GM21737 (cell line): ENCODE measurements around the gene GUCD1.
"Not testable (repeated sequence)": the region's sequence is repeated elsewhere in the genome, so short reads cannot be mapped to it uniquely, and the experiment has no call there.

Experiments used
- ATAC-seq: cut with Tn5 transposase; IDR thresholded peaks from one replicate; pipeline ENCODE4 v1.9.1; 2021; ENCODE audit warnings: mild to moderate bottlenecking, moderate library complexity; ENCODE audit not compliant: unreplicated experiment

The GUCD1 gene

DNA sequence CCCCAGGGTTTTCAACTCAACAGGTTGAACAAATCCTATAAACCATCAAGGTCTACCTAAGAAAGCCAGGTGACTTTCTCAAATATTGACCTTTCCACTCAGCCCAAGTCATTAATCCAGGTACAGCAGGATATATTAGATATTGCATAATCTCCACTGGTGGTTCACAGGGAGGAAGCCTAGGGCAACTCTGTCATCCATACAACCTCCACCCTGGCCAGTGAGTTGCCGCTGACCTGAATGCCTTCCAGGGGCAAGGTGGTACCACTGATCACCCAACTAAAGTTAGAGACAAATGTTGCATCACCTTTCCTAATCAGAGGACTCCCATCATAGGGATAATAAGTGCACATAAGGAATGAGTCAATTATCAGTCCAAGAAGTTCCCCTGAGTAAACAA lies 22.9 kb downstream of the GUCD1 start:
- no peak for ATAC-seq

DNA sequence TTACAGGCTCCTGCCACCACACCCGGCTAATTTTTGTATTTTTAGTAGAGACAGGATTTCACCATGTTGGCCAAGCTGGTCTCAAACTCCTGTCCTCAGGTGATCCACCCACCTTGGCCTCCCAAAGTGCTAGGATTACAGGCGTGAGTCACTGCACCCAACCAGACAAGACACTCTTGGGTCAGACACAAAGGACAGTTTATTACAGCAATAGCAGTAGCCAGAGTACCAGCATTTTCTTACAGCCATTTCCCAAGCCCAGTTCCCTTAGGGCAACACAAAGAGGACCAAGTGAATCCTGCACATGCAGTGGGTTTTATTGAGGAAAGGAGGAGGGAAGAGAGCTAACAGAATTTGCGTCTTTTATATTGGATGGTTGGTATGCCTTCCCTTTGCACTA lies 24.0 kb downstream of the GUCD1 start:
- not testable (repeated sequence) for ATAC-seq

DNA sequence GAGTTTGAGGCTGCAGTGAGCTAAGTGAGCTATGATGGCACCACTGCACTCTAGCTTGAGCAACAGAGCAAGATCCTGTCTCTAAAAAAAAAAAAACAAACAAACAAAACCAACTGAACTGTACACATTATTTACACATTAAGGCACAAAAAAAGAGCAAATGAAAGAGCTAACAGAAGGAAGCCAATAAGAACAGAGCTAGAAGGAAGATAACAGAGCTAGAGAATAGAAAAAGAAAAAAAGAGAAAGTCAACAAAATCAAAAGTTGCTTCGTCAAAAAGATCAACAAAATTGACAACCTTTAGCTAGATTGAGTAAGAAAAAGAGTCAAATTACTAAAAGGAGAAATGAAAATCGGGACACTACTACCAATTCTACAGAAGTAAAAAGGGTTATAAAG lies 25.0 kb downstream of the GUCD1 start:
- no peak for ATAC-seq

DNA sequence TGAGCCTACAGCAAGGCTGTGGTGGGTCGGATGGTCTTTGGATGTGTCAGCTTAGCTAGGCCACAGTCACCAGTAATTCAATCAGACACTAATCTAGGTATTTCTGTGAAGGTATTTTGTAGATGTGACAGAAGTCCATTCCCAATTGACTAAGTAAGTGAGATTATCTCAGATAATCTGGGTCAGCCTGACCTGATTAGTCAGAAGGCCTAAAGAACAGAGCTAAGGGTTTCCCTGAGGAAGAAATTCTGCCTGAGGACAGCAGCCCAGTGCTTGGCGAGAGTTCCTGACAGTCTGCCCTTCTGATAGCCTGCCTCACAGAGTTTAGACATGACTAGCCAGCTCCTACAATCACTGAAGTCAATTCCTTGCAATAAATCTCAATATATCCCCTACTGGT lies 28.7 kb downstream of the GUCD1 start:
- no peak for ATAC-seq

DNA sequence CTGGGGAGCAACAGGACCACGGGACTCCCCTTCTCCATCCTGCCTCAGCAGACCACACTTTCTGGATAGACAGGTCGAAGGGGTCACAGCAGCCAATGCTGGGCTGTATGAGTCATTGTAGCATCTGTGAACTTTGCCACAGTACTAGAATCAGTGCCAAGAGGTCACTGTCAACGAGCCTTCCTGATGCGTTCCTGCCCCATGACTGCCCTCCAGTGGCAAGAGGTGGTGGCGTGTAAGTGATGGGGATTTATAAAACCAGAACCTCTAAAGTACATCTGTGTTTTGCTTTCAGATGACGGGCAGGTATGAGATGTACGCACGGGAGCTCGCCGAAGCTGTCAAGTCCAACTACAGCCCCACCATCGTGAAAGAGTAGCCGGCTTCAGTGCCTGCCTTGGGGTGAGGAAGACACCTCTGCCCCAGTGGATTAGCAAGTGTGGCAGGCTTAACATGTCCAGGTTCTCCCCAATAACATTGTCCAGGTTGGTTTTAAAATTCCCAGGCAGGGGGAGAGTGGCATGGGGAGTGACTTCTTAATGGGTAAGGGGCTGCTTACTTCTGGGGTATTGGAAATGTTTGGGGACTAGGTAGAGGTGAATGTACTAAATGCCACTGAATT lies 29.4 kb downstream of the GUCD1 start:
- ATAC-seq: peak; percentile 67

DNA sequence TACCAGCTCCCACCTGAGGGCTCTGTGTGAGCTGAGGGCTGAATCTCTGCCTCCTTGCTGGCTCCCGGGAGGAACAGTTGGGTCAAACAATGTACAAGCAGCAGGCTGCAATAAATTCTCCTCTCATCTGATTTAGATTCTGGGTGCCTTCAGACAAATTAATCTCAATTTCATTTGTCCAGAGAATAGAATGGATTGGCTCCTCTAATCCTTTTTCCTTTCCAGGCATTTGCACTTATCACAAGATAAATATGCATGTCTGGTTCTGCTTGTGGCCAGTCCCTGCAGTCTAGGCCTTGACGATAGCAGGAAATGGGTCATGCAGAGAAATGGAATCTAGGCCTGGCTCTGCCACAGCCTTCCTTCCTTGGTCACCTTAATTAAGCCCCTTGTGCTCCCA lies 31.1 kb downstream of the GUCD1 start:
- ATAC-seq: no peak

DNA sequence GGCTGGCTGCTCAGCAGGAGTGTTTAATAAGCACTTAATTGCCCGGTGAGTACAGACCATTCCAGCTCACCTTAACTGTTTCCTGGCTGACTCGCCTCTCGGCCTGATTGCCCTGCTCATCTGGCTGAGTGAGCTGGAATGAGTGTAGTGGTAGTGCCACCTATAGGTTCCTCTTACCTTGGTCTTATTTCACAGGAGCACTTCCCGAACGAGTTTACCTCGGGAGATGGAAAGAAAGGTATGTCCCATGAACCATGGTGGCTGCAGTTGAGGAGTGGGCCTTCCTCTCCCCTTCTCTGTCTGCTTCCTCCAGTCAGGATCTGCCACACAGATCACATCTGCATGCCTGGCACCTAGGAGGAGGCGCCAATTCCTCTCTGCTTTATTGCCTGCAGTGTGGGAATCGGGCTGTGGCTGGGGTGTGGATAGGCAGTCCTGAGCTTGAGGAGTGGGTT lies 33.1 kb downstream of the GUCD1 start:
- no peak for ATAC-seq

DNA sequence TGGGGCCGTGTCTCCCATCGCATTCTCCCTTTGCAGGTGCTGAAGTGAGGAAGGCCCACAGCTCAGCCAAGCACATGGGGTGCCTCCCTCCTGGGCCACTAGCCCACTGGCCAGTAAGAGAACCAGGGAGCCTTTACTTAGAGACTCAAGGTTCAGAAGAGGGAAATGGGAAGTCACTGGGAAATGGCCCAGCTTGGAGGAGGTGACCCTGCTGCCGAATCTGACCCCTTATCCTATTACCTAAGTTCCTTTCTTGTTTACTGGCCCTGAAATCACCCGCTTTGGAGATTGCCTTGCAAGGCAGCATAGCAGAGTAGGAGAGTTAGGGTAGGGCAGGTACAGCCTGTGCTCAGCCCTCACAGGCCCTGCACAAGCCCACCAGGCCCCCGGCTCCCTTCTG lies 35.4 kb downstream of the GUCD1 start:
- ATAC-seq: no peak

DNA sequence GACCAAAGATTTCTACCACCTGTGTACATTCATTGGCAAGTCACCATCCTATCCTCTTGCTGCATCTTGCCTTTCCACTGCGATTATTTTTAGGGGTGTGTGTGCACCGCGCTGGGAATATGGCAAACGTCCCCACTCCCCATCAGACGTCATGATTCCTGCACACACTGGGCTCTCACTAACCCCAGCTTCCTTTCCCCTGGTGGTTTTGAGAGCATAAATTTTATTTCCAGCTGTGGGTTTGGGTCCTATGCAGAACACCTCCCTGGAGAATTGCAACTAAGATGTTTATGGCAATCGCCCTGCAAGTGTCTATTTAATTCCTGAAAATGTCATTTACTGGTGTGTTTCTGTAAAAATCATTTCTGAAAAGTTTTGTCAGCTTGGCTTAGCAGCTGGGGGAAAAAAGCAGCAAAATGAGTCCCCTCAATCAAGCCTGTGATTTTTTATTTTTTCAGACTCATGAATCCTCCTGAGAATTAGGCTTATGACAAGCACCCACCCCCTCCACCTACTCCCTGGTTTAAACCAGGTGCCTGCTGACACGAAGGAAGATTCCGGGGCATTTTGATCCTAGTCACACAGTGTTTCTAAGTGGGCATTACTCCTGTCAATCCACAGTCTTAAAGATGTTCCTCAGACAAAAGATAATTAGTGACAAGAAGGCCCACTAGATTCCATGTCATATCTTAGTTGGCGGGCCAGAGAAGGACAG lies 36.0 kb downstream of the GUCD1 start:
- no peak for ATAC-seq

DNA sequence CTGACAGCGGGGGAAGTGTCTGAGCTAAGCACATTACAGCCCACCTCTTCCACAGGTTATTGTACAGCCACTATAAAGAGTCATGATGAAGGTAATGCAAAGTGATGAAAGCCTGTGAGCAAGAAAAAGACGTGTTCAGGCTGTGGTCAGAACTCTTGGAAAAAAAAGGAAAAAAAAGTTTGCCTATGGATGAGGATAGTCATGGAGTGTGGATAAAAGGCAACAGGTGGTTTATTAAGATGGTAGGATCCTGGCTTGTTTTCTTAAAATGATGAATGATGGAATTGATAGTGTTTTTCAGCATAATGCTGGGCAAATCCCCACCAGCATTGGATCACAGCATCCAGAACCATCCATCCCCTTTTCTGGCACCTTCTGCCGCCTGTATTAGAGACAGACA lies 36.7 kb downstream of the GUCD1 start:
- ATAC-seq: no peak

DNA sequence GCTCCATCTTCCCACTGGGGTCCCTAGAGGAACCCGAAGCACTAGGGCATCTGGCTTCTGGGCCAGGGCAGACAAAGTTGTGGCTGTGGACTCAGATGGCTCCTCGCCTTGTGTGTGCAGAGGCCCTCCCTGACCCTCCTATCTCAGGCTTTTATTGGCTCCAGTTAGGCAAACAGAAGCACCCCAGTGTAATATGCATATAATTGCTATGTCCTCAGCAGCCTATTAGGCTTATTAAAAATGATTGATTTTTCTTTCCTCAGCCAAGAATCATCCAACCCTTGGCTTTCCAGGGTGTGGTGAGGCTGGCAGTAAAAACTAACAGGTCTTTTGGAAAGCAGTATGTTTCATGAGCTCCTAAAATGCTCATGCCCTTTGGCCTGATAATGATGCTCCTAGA lies 37.5 kb downstream of the GUCD1 start:
- no peak for ATAC-seq

DNA sequence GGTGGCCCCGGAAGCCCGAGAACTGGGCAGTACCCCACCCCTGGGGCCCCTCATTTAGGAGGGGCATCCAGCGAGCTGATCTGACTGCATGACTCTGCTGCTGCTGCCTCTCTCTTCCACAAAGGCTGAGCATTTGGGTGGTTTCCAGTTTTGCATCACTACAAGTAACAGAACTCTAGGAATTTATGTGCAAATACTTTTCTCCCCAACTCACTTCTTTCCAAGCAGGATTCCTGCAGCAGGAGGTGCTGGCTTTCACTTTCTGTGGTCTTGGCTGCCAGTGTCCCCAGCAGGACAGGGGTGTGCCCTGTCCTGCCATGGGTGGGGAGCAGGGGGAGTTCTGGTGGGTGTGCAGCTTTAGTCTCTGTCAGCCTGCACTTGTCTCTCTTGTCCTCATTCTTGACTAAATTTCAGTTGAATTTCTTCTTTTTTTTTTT lies 38.6 kb downstream of the GUCD1 start:
- no peak for ATAC-seq

DNA sequence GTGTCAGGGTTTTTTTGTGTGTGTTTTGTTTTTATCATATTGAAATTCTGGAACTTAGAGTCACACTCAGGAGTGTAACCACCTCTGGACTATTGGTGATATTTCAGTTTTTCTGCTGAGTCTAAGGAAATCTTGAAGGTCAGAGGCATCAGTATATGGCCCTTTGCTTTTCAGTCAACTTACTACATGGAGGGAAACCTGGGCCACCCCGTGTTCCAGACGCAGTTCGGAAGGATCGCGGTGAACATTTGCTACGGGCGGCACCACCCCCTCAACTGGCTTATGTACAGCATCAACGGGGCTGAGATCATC lies 40.0 kb downstream of the GUCD1 start:
- no peak for ATAC-seq

DNA sequence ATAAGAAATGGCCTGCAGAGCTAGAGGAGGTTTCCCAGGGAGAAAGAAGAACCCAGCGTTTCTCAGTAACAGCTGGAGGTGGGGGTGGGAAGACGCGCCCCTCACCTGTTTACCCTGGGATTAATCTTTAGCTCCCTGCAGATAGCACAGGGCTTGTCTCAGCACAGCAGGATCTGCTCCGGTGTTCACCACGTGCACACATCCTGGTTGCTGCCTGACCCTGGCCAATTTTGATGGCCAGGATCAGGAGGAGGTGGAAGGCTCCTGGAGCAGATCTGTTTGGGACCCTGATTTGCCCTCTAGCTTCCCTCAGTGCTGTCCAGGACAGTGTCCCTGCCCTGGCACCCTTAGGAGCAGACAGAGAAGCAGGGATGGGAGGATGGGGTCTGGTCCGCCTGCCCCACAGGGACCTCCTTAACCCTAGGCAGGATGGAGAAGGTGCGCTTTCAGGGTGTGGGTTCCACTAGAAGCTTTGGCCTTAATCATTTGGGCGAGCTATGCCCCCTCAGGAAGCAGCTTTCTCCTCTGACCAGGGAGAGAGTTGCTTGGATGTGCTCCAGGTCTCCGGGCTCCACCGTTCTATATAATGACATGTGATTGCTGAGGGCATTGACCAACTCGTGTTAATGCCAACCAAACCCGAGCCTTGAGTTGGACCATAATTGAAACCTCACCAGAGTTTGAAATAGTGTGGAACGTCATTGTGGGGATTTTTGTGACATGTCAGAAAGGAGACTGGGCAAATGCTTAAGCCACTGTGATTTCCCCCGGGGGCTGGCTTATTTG lies 40.5 kb downstream of the GUCD1 start:
- ATAC-seq: no peak

DNA sequence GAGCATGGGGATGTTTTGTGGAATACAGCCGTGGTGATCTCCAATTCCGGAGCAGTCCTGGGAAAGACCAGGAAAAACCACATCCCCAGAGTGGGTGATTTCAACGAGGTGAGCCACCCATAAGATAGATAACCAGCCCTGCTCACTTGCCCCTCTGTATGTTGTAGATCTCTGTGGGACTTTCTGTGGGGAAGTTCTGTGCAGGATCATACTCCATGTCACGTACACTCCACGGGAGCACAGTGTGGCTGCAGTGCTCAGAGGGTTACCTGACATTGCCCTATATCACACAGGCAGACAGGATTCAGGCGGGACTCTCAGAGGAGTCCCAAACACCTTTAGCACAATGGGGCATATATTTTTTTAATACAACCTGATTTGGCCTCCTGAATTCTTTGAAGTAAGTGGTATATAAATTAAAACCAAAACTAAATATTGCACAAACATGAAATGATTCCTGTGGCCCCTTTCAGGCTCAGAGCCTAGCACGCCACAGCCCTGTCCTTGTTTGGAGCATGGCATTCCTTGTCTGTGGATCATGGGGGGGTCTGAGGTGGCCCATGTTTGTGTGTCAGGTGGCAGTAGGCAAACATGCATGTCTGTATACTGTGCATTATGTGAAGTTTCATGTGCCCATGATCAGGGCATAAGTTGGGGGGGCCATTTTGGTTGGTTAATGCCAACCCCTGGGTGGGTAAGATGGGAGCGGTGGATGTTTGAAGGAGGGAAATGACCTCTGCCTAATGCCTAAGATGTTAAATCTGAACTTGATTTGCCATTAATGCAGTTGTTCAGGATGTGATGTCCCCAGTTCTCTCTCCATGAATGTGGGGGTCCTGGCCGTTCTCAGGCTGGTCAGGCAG lies 41.3 kb downstream of the GUCD1 start:
- no peak for ATAC-seq

DNA sequence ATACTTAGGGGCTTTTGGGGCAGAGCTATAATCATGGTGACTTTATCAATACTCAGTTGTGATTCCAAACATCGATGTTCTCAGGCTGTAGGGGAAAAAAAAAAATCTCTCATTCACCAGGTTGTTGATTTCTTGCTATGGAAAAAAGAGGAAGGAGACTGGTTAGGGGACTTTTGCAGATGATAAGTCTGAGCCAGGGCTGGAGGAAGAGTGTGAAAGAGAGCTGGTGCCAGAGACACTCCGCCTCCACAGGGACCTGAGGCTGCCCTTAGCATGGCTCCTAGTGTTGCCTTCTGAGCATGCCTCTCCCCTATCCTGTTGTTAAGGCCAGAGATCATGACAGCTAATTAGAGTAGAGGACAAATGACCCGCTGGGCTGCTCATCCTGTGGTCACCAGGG lies 42.9 kb downstream of the GUCD1 start:
- no peak for ATAC-seq

DNA sequence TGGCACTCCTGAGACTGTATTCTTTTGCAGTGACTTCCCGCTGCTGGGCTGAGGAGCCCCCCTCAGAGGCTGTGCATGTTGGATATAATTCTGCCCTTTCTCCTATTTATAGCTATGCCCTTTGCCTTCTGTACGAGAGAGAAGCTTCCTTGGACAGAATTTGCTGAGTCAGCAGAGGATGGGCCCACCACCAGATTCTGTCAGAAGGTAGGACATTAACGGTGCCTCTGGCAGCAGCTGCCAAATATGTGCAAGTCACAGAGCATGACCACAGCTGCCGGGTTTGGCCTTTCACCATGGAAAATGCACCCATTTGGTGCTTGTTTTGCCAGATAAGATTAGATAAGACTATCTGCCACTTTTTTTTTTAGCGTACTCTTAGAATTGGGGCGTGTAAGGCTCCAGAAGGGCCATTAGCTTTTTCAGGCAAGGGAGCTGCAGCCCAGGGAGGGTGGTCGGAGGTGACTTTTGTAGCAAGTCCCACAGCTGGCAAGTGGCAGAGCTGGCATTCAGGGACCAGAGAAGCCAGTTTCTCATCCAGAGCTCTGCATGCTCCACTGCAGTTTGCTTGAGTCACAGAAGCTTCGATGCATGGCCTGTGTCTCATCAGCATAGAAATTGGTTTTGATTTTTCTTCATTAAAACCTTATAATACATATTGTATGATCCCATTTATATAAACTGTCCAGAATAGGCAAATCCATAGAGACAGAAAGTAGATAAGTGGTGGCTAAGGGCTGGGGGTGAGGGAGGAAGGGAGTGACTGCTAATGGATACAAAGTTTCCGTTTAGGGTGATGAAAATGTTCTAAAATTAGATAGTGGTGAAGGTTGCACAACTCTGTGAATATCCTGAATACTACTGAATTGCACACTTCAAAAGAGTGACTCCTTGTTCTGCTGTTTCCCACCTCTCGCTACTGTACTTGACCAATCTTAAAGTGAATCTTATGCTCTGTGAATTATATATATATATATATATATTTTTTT lies 44.0 kb downstream of the GUCD1 start:
- no peak for ATAC-seq

DNA sequence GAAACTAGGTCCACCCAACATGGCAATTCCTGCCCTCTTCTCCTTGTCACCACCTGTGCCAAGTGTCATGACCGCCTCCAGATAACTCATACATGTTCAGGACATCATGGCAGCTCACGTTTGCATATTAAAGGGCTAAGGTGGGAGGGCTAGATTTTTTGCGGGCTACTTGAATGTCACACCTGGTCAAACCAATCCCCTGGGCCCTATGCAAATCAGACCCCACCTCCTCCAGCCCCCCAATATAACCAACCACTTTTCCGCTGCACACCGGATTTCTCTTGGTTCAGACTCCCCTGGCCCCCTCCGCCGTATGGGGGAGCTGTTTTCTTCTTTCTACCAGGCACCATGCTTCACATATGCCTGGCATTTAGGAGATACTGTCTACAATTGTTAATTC lies 47.2 kb downstream of the GUCD1 start:
- ATAC-seq: no peak

DNA sequence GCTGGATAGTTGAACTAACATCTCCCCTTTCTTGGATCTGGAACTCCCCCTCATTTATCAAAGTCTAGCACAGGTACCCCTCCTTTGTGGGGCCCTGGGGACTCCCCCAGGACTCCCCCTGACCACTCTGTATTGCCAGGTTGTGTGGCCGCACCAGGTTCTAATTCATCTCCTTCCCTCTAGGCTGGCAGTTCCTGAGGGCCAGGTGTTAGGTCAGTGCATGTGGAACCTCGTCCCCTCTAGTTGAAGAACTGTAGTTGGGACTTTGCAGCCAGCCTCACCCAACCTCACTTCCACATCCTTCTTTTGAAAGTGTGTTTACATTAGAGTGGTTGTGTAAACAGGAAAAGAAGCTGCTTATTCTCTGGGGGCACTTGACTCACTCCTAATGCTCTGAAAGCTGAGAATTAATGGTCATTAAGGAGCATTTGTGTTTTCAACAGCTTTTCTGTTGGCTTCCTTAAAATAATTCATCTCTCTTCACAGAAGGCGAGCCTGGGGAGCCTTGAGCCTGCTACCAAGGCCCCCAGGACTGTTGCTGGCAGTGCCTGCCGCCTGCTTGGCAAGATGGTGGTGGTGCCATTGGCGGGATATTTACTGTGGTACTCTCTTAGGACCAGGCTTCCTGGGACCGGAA lies 48.0 kb downstream of the GUCD1 start:
- no peak for ATAC-seq
